ENCODE results near the gene RGS3.

DNA sequence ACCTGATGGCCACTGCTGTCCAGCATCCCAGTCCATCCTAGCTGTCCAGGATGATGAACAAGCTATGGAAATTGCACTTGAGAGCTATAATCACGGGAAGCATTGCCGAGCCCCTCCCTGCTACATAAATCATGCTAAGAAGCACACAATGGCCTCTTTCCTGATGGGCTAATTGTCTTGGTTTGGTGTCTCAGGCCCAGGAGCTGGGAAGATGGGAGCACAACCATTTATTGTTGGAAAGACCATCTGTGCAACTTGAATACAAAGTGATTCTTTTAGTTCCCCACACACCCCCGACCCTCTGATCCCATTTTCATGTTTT, 80.4 kb downstream of the RGS3 start:
- TF ChIP-seq POLR2A (IDR thresholded peaks at IDR 0.05; ENCODE audit: low read depth, low read length) (no peak), GATA2 (IDR thresholded peaks at IDR 0.05; ENCODE audit: insufficient read depth, insufficient read length, low read depth, low read length) (no peak), EZH2 (IDR thresholded peaks at IDR 0.05; ENCODE audit: borderline replicate concordance, low read depth, low read length, severe bottlenecking) (no peak), POLR2AphosphoS5 (IDR thresholded peaks at IDR 0.05; ENCODE audit: insufficient read depth, low read depth, low read length) (no peak)
- TF ChIP-seq, protein P1, sequence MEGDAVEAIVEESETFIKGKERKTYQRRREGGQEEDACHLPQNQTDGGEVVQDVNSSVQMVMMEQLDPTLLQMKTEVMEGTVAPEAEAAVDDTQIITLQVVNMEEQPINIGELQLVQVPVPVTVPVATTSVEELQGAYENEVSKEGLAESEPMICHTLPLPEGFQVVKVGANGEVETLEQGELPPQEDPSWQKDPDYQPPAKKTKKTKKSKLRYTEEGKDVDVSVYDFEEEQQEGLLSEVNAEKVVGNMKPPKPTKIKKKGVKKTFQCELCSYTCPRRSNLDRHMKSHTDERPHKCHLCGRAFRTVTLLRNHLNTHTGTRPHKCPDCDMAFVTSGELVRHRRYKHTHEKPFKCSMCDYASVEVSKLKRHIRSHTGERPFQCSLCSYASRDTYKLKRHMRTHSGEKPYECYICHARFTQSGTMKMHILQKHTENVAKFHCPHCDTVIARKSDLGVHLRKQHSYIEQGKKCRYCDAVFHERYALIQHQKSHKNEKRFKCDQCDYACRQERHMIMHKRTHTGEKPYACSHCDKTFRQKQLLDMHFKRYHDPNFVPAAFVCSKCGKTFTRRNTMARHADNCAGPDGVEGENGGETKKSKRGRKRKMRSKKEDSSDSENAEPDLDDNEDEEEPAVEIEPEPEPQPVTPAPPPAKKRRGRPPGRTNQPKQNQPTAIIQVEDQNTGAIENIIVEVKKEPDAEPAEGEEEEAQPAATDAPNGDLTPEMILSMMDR (IDR thresholded peaks at IDR 0.05; ENCODE audit: extremely low read depth in 1 of 2, insufficient read depth in 1 of 2, low read depth in 1 of 2, low read length in 2 of 2) = no peak
